ENCODE results near the gene DCXR.

The DCXR gene

DNA sequence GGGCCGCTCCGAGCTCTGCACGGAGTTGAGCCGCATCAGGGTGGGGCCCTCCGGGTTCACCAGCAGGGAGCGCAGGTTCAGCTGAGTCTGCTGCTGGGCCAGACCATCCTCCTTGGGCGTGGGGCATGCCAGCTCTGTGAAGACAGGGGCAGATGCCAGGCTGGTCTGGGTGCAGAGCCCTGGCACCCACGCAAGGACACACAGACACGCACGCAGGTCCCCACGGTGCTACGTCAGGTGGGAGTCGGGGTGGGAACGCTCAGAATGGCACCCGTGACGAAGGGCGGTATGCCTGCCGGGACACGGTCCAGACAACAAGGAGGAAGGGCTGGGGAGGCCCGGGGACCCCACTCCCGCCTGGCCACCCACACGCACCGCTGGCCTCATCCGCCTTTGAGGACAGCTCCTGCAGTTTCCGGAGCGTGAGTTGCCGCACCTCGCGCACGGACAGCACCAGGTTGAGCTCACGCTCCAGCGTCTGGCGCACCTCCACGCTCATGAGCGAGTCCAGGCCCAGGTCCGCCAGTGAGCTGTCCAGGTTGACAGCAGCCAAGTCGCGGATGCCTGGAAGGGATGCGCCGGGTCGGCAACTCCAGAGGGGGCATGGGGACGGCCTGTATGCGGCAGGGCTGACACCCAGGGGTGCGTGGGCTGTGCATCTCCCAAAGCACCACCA lies 43.4 kb upstream of the DCXR start:
- H3K36me3 Mint-ChIP-seq (ENCODE audit: low read depth) = peaks cover 15% of the 10 kb centered on the region
- TF ChIP-seq CTCF (IDR thresholded peaks at IDR 0.05; ENCODE audit: unreplicated experiment in 3 of 3) = no peak
- H3K4me1 Mint-ChIP-seq = peaks cover 13% of the 10 kb centered on the region
- no peaks in the 10 kb centered on the region for H3K27me3 Mint-ChIP-seq (ENCODE audit: low read depth)
- H3K9me3 Mint-ChIP-seq = no peaks in the 10 kb centered on the region
- H3K4me3 Mint-ChIP-seq = no peak overlapping the region
- H3K27ac Mint-ChIP-seq = no peak overlapping the region

GRCh38 chr17:82080048-82080788 lies 42.7 kb upstream of the DCXR start:
- Mint-ChIP-seq H3K27ac (no peak overlapping the region), H3K36me3 (ENCODE audit: low read depth) (peaks cover 15% of the 10 kb centered on the region), H3K4me1 (peaks cover 13% of the 10 kb centered on the region), H3K27me3 (ENCODE audit: low read depth) (no peaks in the 10 kb centered on the region), H3K4me3 (no peak overlapping the region), H3K9me3 (no peaks in the 10 kb centered on the region)
- TF ChIP-seq CTCF (IDR thresholded peaks at IDR 0.05; ENCODE audit: unreplicated experiment in 3 of 3) = no peak

DNA sequence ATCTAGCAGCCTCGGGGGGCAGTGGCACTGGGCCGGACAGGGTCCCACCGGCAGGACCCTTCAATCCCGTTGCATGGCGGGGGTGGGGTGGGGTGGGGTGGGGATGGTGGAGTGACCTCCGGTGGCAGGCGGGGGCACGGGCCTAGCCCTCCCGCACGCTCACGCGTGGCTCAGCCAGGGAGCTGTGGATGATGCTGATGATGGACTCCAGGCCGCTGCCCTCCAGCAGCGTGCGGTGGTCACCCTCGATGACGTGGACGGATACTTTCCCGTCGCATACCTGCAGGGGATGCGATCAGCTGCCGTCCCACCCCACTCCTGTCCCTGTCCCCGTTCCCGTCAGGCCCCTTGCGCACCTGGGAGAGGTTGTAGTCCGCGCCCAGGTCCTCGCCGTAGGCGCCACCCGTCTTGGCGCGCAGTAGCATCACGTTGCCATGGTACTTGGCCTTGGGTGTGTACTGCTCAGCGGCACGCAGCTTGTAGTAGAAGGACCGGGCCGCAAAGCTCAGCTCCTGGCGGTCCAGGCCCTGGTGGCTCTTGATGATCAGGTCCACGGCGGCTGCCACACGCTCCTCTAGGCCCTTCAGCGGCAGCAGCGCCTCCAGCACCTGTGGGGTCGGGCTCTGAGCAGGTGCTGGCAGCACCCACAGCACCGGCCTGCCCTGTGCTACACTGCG lies 41.6 kb upstream of the DCXR start:
- H3K4me1 Mint-ChIP-seq = peaks cover 13% of the 10 kb centered on the region
- peaks cover 5% of the 10 kb centered on the region for H3K27me3 Mint-ChIP-seq (ENCODE audit: low read depth)

GRCh38 chr17:82078433-82078832 lies 40.9 kb upstream of the DCXR start:
- Mint-ChIP-seq H3K4me3 (peak overlapping the region in 1 of 3 experiments; percentile 16), H3K27ac (peak overlapping the region; percentile 84 to 96 (median 94)), H3K4me1 (peaks cover 13% of the 10 kb centered on the region), H3K27me3 (ENCODE audit: low read depth) (peaks cover 8% of the 10 kb centered on the region), H3K9me3 (no peaks in the 10 kb centered on the region), H3K36me3 (ENCODE audit: low read depth) (peaks cover 11% of the 10 kb centered on the region)
- TF ChIP-seq CTCF (IDR thresholded peaks at IDR 0.05; ENCODE audit: unreplicated experiment in 3 of 3) = no peak

More for the DNA sequence above, 41.6 kb upstream of the DCXR start:
- peaks cover 12% of the 10 kb centered on the region for H3K36me3 Mint-ChIP-seq (ENCODE audit: low read depth)
- no peaks in the 10 kb centered on the region for H3K9me3 Mint-ChIP-seq
- H3K27ac Mint-ChIP-seq = no peak overlapping the region
- no peak for TF ChIP-seq CTCF (IDR thresholded peaks at IDR 0.05; ENCODE audit: unreplicated experiment in 3 of 3)
- no peak overlapping the region for H3K4me3 Mint-ChIP-seq

GRCh38 chr17:82077617-82078358 lies 40.3 kb upstream of the DCXR start:
- no peak for TF ChIP-seq CTCF (IDR thresholded peaks at IDR 0.05; ENCODE audit: unreplicated experiment in 3 of 3)
- Mint-ChIP-seq H3K27ac (peak overlapping the region; percentile 84 to 96 (median 94)), H3K4me3 (peak overlapping the region in 2 of 3 experiments; percentile 47 to 65), H3K27me3 (ENCODE audit: low read depth) (peaks cover 9% of the 10 kb centered on the region), H3K4me1 (peaks cover 13% of the 10 kb centered on the region), H3K9me3 (no peaks in the 10 kb centered on the region), H3K36me3 (ENCODE audit: low read depth) (peaks cover 11% of the 10 kb centered on the region)
